GM12801 (cell line): ENCODE data around the gene HMGCLL1.

ENCODE experiments used
- TF ChIP-seq, protein P1 (sequence below): IDR thresholded peaks from one replicate; pipeline ENCODE4 v1.5.1; 2011; ENCODE audit warnings: control low read depth; ENCODE audit not compliant: insufficient read length; ENCODE audit errors: extremely low read depth

HMGCLL1 gene

DNA sequence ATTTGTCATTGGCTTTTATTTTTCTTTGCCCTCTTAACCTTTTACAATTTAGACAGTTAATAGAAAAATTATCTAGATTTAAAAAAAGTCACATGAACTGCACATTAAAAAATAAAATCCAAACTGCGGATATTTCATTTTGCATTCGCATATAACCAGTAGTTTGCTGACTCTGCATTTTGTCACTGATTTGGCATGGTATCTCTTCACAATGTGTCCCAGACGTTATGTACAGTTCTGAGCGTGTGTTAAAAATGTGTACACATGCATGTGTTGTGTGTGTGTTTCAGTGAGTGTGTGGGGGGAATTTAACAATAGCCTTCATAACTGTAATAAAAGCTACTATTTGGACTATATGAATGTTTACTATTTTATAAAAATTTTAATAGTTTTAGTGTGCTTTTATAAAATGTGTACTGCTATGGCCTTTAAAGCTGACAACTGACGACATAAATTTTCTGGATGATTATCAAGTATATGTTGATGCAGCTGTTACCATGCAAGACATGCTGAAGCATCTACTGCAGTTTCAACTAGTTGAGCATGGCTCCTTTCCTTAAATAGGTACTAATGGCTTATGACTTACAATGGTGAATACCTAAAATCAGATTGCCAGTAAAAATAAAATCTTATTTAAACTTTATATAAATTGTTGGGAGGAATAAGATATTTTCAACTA lies 67.7 kb downstream of the HMGCLL1 start:
- TF ChIP-seq, protein P1, sequence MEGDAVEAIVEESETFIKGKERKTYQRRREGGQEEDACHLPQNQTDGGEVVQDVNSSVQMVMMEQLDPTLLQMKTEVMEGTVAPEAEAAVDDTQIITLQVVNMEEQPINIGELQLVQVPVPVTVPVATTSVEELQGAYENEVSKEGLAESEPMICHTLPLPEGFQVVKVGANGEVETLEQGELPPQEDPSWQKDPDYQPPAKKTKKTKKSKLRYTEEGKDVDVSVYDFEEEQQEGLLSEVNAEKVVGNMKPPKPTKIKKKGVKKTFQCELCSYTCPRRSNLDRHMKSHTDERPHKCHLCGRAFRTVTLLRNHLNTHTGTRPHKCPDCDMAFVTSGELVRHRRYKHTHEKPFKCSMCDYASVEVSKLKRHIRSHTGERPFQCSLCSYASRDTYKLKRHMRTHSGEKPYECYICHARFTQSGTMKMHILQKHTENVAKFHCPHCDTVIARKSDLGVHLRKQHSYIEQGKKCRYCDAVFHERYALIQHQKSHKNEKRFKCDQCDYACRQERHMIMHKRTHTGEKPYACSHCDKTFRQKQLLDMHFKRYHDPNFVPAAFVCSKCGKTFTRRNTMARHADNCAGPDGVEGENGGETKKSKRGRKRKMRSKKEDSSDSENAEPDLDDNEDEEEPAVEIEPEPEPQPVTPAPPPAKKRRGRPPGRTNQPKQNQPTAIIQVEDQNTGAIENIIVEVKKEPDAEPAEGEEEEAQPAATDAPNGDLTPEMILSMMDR: no peak

DNA sequence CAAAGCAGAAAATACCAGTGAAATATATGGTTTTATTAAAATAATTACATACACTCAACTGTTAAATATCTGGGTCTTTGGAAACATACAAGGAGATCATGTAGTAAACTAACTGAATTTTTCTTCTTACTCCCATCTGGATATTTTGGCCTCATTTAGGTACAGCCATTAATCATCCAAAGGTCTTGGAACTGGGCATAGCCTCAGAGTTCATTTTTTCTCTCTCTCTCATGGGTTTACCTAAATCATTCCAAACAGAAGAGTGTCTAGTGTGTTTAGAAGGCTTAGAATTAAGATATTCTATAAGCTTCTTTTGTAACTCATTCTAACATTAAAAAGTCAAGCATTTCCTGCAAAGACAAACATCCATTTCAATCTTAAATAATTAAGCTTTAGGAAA lies 79.4 kb downstream of the HMGCLL1 start:
- TF ChIP-seq, protein P1: no peak

DNA sequence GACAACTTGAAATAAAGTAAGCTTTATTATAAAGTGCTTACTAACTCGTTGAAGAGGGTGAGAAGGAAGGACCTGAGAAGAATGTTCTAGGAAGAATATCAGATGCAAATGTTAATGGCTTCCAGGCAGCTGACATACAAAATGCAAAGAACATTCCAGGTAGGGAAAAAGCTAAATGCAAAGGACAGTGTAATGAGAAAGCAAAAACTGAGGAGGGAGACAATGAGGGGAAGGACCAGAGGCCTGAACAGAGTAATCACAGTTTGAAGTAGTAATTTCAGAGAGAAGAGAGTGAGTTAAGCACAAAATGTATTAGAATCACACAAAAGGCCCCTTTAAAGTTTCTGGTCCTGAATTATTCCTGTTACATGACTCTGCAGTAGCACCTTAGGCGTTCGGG lies 81.3 kb downstream of the HMGCLL1 start:
- TF ChIP-seq, protein P1: no peak

DNA sequence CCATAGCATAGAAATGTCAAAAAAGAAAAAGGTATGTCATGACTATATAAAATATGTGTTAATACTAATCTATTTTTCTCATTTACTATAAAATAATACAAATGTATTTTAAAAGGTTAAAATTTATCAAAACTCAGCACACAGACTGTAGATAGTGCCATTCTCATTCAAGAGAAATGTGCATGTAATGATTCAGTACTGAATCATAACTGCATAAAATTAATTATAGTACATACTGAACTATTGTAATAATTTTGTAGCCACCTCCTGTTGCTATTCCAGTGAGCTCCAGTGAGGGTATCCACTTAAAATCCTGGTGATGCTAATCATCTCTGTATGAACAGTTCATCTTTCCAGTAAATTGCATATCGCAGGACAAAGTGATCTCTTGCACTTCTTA lies 82.8 kb downstream of the HMGCLL1 start:
- TF ChIP-seq, protein P1: no peak

DNA sequence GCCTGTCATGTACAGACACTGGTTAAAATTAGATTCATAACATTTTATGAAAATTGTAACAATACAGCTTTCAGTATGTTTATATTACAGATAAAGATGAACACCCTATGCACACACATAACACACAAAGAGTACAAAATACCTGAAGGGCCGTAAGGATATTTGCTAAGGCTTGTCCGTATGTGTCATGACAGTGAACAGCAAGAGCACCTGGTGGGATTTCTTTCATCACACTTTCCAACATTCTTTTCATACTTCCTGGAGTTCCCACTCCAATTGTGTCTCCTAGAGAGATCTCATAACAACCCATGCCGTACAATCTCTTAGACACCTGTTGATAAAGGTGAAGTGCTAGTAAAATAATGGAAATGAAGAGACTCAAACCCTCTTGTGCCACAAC lies 83.7 kb downstream of the HMGCLL1 start:
- TF ChIP-seq, protein P1: no peak

DNA sequence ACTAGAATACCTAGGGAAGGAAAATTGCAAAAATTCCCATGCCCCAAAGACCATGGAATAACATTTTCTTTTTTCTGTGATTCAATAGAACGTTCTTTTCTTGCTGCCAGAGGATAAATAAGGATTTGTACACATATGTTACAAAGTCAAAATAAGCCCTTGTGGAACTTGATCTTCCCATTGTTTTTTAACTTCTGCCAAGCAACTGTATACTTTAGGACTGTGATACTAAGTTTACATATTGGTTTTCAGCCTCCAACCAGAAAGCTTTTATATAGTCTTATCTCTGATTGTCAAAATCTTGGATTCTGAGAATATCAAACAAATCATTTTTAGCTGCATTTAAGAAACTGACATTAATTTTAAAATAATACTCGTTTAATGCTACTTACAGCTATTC lies 84.6 kb downstream of the HMGCLL1 start:
- TF ChIP-seq, protein P1: no peak

DNA sequence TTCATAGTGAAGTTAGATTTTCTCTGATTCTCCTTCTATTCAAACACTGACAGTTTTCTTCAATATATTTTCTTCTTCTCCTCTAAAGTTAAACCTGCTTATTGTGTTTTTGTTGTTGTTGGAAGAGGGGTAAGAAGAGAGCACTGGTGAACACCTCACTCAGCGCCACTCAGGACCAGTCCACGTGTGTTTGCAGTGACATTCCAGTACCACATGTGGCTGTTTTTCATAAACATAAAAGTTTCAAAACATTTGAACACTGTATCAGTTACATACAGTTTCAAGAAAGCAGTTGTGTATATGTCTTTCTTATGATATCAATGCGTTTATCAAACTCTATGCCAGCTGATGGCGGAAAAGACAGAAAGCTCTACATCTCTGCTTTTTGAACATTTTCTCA lies 86.7 kb downstream of the HMGCLL1 start:
- TF ChIP-seq, protein P1: no peak

DNA sequence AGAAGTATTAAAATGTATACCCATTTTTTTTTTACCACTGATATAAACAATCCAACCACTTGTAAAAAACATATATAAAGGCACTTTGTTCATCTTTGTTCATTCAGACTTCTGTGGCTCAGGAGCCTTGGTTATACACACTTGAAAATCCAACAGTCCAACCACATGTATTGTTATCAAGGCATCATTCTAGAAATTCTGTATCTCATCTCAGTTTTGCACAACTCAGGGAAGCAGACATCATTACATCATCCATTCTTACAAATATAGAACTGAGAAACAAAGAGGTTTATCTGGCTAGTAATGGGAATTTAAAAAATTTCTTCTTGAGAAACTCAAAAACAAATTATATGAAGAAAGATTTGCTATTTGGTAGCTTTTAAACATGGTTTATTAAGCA lies 88.1 kb downstream of the HMGCLL1 start:
- TF ChIP-seq, protein P1: no peak
